Esophagus muscularis mucosa (tissue), 4 donors: ENCODE results near the gene LEKR1.

Experiments used
- EP300 ChIP-seq: sonication (generic); formaldehyde crosslinking; IDR thresholded peaks from one replicate; pipeline ENCODE4 v1.6.1; 2017; ENCODE audit warnings: antibody characterized with exemption
- POLR2A ChIP-seq: fragments of 450-650 bp; IDR thresholded peaks from one replicate; pipeline ENCODE4 v1.6.1; 2017; ENCODE audit warnings: antibody characterized with exemption, moderate library complexity, mild to moderate bottlenecking, low read depth
- TF ChIP-seq, protein P1 (sequence below), 3 experiments: fragments of 200-600 bp in 2 of 3; fragments of 450-650 bp in 1 of 3; sonication (generic) in 2 of 3; IDR thresholded peaks; one replicate each; pipeline ENCODE4 v1.5.1; 2017 to 2019; ENCODE audit warnings: antibody characterized with exemption in 3 of 3, mild to moderate bottlenecking in 2 of 3, moderate library complexity in 1 of 3

DNA sequence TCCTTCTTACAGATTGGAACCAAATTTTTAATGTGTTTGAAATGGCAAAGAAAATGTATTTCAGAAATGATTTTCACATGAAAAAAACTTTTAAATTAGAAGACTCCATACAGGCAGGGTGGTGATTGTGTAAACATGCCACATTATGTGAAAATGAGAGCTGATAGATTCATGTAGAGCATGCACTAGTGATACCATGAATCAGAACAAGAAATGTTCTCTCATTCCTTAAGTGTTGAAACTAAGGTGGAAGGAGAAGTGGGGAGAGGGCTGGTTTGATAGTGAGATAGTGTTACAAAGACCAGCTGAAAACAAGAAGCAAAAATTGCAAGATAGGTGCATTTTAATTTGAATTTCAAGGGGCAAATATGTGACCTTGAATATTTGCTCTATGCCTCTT, 233.5 kb downstream of the LEKR1 start:
- no peak for TF ChIP-seq EP300
- TF ChIP-seq, protein P1, sequence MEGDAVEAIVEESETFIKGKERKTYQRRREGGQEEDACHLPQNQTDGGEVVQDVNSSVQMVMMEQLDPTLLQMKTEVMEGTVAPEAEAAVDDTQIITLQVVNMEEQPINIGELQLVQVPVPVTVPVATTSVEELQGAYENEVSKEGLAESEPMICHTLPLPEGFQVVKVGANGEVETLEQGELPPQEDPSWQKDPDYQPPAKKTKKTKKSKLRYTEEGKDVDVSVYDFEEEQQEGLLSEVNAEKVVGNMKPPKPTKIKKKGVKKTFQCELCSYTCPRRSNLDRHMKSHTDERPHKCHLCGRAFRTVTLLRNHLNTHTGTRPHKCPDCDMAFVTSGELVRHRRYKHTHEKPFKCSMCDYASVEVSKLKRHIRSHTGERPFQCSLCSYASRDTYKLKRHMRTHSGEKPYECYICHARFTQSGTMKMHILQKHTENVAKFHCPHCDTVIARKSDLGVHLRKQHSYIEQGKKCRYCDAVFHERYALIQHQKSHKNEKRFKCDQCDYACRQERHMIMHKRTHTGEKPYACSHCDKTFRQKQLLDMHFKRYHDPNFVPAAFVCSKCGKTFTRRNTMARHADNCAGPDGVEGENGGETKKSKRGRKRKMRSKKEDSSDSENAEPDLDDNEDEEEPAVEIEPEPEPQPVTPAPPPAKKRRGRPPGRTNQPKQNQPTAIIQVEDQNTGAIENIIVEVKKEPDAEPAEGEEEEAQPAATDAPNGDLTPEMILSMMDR (IDR thresholded peaks at IDR 0.05), result no peak
- TF ChIP-seq POLR2A, result no peak
